GM23338 (cell line): Measurements from ENCODE around the gene AUH.

ENCODE experiments used
- CREB1 ChIP-seq: fragments of 250-450 bp; sonication (Bioruptor Pico); IDR thresholded peaks from 2 replicates; pipeline ENCODE4 v1.5.0; 2020; ENCODE audit warnings: low read depth, mild to moderate bottlenecking, moderate library complexity
- EZH2 ChIP-seq: fragments of 200-600 bp; sonication (generic); IDR thresholded peaks from one replicate; pipeline ENCODE4 v1.8.0; 2017; ENCODE audit warnings: antibody characterized with exemption, mild to moderate bottlenecking, low read depth; ENCODE audit not compliant: unreplicated experiment
- EZH2phosphoT487 ChIP-seq: fragments of 200-600 bp; sonication (generic); IDR thresholded peaks from one replicate; pipeline ENCODE4 v1.8.1; 2018; ENCODE audit warnings: antibody characterized with exemption; ENCODE audit not compliant: unreplicated experiment
- JUNB ChIP-seq: IDR thresholded peaks from one replicate; pipeline ENCODE4 v1.6.1; 2016; ENCODE audit warnings: antibody characterized with exemption; ENCODE audit not compliant: unreplicated experiment
- NANOG ChIP-seq: IDR thresholded peaks from 2 replicates; pipeline ENCODE4 v1.6.1; 2016; ENCODE audit warnings: antibody characterized with exemption, borderline replicate concordance
- POLR2AphosphoS5 ChIP-seq: IDR thresholded peaks from 2 replicates; pipeline ENCODE4 v1.6.1; 2016; ENCODE audit warnings: antibody characterized with exemption, low read depth
- STAT1 ChIP-seq: IDR thresholded peaks from one replicate; pipeline ENCODE4 v1.6.1; 2016; ENCODE audit warnings: antibody characterized with exemption; ENCODE audit not compliant: unreplicated experiment
- ZNF114 ChIP-seq: fragments of 250-450 bp; sonication (Bioruptor Pico); IDR thresholded peaks from 2 replicates; pipeline ENCODE4 v1.5.0; 2020; ENCODE audit warnings: mild to moderate bottlenecking, moderate library complexity
- TF ChIP-seq, protein P1 (sequence below): IDR thresholded peaks from one replicate; pipeline ENCODE4 v1.6.1; 2018; ENCODE audit warnings: antibody characterized with exemption; ENCODE audit not compliant: unreplicated experiment
- TF ChIP-seq, protein P2 (sequence below), 2 experiments: fragments of 200-600 bp in 1 of 2; sonication (generic) in 1 of 2; conservative IDR thresholded peaks; 2 replicates each; pipeline versions ENCODE4 v1.5.1 to v1.6.1; 2016 to 2017; ENCODE audit warnings: antibody characterized with exemption in 2 of 2, low read depth in 2 of 2, mild to moderate bottlenecking in 2 of 2, moderate library complexity in 1 of 2
- TF ChIP-seq, protein P3 (sequence below): fragments of 250-450 bp; sonication (Bioruptor Pico); IDR thresholded peaks from 2 replicates; pipeline ENCODE4 v1.5.0; 2020; ENCODE audit warnings: mild to moderate bottlenecking, moderate library complexity
- TF ChIP-seq, protein P4 (sequence below): IDR thresholded peaks from 2 replicates; pipeline ENCODE4 v1.6.1; 2016; ENCODE audit warnings: antibody characterized with exemption

DNA sequence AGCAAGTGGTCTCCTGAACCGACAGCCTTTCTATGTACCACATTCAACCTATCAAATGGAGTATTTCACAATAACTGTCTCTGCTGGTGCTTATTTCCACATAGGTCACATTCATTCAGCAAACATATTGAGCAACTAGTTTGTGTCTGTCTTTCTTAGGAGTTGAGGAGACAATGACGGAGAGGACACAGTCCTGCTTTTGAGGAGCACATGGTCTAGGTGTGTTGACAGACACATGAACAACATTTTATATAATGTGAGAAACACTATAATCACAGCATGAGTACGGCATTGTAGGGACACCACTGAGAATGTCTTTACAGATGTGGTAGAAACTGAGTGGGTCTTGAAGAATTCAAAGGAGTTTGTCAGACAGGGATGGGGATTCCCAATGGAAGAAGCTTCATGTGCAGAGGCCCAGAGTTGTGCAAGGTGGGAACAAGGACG is 33.4 kb upstream of the AUH start:
- TF ChIP-seq, protein P1, sequence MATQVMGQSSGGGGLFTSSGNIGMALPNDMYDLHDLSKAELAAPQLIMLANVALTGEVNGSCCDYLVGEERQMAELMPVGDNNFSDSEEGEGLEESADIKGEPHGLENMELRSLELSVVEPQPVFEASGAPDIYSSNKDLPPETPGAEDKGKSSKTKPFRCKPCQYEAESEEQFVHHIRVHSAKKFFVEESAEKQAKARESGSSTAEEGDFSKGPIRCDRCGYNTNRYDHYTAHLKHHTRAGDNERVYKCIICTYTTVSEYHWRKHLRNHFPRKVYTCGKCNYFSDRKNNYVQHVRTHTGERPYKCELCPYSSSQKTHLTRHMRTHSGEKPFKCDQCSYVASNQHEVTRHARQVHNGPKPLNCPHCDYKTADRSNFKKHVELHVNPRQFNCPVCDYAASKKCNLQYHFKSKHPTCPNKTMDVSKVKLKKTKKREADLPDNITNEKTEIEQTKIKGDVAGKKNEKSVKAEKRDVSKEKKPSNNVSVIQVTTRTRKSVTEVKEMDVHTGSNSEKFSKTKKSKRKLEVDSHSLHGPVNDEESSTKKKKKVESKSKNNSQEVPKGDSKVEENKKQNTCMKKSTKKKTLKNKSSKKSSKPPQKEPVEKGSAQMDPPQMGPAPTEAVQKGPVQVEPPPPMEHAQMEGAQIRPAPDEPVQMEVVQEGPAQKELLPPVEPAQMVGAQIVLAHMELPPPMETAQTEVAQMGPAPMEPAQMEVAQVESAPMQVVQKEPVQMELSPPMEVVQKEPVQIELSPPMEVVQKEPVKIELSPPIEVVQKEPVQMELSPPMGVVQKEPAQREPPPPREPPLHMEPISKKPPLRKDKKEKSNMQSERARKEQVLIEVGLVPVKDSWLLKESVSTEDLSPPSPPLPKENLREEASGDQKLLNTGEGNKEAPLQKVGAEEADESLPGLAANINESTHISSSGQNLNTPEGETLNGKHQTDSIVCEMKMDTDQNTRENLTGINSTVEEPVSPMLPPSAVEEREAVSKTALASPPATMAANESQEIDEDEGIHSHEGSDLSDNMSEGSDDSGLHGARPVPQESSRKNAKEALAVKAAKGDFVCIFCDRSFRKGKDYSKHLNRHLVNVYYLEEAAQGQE: no peak
- TF ChIP-seq POLR2AphosphoS5 (no peak), EZH2phosphoT487 (no peak), STAT1 (no peak), EZH2 (no peak), JUNB (no peak), CREB1 (CRISPR knock-in tag) (no peak), NANOG (no peak), ZNF114 (CRISPR knock-in tag) (no peak)
- TF ChIP-seq, protein P2, sequence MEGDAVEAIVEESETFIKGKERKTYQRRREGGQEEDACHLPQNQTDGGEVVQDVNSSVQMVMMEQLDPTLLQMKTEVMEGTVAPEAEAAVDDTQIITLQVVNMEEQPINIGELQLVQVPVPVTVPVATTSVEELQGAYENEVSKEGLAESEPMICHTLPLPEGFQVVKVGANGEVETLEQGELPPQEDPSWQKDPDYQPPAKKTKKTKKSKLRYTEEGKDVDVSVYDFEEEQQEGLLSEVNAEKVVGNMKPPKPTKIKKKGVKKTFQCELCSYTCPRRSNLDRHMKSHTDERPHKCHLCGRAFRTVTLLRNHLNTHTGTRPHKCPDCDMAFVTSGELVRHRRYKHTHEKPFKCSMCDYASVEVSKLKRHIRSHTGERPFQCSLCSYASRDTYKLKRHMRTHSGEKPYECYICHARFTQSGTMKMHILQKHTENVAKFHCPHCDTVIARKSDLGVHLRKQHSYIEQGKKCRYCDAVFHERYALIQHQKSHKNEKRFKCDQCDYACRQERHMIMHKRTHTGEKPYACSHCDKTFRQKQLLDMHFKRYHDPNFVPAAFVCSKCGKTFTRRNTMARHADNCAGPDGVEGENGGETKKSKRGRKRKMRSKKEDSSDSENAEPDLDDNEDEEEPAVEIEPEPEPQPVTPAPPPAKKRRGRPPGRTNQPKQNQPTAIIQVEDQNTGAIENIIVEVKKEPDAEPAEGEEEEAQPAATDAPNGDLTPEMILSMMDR (conservative IDR thresholded peaks at IDR 0.05; ENCODE audit: low read depth in 2 of 2): no peak
- TF ChIP-seq, protein P3, sequence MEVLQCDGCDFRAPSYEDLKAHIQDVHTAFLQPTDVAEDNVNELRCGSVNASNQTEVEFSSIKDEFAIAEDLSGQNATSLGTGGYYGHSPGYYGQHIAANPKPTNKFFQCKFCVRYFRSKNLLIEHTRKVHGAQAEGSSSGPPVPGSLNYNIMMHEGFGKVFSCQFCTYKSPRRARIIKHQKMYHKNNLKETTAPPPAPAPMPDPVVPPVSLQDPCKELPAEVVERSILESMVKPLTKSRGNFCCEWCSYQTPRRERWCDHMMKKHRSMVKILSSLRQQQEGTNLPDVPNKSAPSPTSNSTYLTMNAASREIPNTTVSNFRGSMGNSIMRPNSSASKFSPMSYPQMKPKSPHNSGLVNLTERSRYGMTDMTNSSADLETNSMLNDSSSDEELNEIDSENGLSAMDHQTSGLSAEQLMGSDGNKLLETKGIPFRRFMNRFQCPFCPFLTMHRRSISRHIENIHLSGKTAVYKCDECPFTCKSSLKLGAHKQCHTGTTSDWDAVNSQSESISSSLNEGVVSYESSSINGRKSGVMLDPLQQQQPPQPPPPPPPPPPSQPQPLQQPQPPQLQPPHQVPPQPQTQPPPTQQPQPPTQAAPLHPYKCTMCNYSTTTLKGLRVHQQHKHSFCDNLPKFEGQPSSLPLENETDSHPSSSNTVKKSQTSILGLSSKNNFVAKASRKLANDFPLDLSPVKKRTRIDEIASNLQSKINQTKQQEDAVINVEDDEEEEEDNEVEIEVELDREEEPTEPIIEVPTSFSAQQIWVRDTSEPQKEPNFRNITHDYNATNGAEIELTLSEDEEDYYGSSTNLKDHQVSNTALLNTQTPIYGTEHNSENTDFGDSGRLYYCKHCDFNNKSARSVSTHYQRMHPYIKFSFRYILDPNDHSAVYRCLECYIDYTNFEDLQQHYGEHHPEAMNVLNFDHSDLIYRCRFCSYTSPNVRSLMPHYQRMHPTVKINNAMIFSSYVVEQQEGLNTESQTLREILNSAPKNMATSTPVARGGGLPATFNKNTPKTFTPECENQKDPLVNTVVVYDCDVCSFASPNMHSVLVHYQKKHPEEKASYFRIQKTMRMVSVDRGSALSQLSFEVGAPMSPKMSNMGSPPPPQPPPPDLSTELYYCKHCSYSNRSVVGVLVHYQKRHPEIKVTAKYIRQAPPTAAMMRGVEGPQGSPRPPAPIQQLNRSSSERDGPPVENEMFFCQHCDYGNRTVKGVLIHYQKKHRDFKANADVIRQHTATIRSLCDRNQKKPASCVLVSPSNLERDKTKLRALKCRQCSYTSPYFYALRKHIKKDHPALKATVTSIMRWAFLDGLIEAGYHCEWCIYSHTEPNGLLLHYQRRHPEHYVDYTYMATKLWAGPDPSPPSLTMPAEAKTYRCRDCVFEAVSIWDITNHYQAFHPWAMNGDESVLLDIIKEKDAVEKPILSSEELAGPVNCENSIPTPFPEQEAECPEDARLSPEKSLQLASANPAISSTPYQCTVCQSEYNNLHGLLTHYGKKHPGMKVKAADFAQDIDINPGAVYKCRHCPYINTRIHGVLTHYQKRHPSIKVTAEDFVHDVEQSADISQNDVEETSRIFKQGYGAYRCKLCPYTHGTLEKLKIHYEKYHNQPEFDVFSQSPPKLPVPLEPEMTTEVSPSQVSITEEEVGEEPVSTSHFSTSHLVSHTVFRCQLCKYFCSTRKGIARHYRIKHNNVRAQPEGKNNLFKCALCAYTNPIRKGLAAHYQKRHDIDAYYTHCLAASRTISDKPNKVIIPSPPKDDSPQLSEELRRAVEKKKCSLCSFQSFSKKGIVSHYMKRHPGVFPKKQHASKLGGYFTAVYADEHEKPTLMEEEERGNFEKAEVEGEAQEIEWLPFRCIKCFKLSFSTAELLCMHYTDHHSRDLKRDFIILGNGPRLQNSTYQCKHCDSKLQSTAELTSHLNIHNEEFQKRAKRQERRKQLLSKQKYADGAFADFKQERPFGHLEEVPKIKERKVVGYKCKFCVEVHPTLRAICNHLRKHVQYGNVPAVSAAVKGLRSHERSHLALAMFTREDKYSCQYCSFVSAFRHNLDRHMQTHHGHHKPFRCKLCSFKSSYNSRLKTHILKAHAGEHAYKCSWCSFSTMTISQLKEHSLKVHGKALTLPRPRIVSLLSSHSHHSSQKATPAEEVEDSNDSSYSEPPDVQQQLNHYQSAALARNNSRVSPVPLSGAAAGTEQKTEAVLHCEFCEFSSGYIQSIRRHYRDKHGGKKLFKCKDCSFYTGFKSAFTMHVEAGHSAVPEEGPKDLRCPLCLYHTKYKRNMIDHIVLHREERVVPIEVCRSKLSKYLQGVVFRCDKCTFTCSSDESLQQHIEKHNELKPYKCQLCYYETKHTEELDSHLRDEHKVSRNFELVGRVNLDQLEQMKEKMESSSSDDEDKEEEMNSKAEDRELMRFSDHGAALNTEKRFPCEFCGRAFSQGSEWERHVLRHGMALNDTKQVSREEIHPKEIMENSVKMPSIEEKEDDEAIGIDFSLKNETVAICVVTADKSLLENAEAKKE: no peak
- TF ChIP-seq, protein P4, sequence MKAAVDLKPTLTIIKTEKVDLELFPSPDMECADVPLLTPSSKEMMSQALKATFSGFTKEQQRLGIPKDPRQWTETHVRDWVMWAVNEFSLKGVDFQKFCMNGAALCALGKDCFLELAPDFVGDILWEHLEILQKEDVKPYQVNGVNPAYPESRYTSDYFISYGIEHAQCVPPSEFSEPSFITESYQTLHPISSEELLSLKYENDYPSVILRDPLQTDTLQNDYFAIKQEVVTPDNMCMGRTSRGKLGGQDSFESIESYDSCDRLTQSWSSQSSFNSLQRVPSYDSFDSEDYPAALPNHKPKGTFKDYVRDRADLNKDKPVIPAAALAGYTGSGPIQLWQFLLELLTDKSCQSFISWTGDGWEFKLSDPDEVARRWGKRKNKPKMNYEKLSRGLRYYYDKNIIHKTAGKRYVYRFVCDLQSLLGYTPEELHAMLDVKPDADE: no peak
